Measurements from ENCODE around the gene TLK2.

- TF ChIP-seq POLR2A (IDR thresholded peaks at IDR 0.05) (no peak), CTCF (IDR thresholded peaks at IDR 0.05) (no peak)
Observed at GRCh38 chr17:62580947-62581346, 102.3 kb downstream of the TLK2 start.

Data from thyroid gland (tissue), 4 donors.